ENCODE results near the gene CGRRF1.

Gene CGRRF1, protein sequence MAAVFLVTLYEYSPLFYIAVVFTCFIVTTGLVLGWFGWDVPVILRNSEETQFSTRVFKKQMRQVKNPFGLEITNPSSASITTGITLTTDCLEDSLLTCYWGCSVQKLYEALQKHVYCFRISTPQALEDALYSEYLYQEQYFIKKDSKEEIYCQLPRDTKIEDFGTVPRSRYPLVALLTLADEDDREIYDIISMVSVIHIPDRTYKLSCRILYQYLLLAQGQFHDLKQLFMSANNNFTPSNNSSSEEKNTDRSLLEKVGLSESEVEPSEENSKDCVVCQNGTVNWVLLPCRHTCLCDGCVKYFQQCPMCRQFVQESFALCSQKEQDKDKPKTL

DNA sequence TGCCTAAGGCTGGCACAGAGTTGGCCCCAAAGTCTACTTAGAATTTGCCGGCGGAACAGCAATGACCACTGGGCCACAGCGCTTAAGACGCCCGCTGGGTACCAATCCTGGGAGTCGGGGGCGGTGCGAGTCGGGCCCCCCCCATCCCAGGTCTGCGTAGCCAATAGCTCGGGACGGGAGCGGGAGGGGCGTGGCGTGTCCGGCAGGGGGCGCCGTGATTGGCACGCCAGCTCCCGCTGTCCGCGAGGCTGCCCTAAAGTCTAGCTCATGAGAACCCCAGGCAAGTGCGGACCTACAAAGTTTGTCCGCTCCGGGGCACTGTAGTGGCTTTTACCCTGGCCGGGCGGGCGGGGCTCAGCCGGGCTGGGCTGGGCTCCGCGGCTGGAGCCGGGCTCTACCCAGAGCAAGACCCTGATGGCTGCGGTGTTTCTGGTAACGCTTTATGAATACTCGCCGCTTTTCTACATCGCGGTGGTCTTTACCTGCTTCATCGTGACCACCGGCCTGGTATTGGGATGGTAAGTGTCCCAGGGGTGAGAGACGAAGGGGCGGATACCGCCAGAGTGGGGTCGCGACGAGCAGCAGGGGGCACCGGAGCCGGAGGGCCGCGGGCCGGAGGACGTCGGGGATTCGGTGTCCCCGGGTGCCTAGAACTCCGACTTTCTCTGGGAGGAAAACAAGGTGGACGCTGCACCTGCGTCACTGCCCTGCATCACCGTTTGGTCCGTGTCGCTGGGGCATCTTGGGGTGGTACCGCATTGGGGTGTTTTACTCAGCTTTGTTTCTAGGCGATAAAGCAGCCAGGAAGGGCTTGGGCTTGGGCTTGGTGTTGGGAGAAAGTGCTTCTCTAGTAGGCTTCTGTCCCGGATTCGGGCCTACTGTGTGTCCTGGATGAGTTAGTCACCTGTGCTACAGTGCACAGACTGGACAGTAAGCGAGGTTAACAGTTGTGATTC is at the start of gene CGRRF1:
CGRRF1 (plus strand) TSS at position 361 of the 956 bp plus-strand sequence; CDS start at position 415, 54 bp downstream.
- peak; percentile 99 for ATAC-seq
- peak; percentile 99 for DNase-seq

DNA sequence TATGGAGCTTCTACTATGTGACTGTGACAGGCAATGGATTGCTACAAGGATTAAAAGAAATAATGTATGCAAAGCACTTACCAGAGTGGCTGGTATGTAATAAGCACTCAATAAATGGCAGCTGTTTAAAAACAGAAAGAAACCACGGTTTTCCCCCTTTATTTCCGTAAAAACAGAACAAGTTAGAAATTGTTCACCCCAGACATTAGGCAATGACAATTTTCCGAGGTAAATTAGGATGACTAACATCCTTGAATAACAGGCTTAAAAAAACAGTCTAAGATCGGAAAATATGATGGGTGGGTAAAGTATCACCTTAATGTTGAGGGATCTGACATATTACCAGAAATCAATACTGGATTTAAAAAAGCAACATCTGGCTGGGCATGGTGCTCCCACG is 47.7 kb upstream of the CGRRF1 start:
- ATAC-seq (peak; percentile 75), DNase-seq (no peak)

DNA sequence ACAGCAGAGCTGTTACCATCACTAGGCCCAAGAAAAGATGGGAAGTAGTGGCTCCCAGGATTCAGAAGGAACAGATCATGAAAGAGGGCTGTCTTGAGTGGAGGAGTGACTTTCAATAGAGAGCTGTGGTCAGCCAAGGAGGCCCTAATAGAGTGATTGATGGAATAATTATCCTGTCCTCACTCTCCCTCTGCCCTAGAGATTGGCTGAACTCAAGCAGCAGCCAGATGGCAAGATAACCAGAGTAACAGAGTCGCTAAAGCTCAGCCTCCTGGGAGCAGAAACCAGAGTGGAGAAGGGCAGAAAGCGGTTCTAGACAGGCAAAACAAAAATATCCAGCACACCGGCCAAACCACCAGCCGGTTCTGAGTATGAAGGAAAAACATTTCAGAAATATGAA is 44.1 kb upstream of the CGRRF1 start:
- DNase-seq, result no peak
- ATAC-seq, result no peak

DNA sequence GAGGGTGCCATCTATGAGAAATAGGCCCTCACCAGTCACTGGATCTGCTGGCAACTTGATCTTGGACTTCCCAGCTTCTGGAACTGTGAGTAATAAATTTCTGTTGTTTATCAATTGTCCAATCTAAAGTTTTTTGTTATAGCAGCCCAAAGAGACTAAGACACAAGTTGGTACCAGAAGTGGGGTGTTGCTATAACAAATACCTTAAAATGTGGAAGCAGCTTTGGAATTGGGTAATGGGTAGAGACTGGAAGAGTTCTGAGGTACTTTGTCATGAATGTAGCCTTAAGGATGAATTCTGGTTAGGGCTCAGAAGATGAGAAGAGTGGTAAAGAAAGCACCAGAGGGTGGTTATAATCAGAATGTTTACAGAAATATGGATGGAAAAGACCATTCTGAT is 42.4 kb upstream of the CGRRF1 start:
- ATAC-seq (no peak), DNase-seq (no peak)

DNA sequence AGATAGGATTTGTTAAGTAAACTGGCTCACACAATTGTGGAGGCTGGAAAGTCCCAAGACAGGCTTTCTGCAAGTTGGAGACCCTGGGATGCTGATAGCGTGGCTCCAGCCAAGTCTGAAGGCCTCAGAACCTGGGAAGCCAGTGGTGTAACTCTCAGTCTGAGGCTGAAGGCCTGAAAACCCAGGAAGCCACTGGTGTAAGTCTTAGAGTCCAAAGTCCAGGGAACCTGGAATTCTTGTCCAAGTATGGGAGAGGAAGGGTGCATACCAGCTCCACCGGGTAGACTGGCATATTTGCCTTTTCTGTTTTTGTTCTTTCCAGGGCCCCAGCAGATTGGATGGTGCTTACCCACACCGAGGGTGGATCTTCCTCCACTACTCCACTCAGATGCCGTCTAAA is 39.0 kb upstream of the CGRRF1 start:
- no peak for ATAC-seq
- DNase-seq, result no peak

DNA sequence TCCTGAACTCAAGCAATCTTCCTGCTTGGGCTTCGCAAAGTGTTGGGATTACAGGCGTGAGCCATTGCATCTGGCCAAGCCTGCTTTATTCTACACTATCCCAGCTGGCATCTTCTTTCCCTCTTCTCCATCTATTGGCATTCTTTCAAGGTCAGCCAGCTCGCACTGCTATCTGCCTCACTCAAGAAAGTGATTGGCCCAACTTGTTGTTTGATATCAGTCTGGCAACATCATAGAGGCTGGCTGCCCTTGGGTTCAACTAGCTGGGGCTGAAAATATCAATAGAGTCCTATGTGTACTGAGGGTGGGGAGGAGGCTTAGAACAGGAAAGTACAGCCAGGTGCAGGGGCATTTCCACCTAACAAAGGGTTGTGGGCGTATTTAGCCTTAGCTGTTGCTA is 38.1 kb upstream of the CGRRF1 start:
- no peak for ATAC-seq

DNA sequence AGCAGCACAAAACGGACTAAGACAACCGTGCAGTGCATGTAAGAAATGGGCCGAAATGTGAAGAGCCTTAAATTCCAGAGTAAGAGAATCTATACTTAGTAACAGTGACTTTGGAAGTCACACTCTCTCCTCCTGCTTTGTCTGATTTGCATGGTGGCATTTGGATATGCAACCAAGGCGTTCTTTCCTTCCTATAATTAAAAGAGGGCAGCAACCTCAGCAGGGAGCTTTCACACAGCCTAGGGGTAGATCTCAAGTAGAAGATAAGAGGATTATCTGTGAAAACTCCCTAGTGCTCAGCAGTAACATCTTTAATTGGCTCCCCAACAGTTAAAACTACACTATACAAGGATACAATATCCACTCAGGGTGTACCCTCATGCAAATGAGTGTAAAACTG is 37.4 kb upstream of the CGRRF1 start:
- ATAC-seq (no peak), DNase-seq (no peak)

More for the DNA sequence above, 38.1 kb upstream of the CGRRF1 start:
- DNase-seq, result no peak

DNA sequence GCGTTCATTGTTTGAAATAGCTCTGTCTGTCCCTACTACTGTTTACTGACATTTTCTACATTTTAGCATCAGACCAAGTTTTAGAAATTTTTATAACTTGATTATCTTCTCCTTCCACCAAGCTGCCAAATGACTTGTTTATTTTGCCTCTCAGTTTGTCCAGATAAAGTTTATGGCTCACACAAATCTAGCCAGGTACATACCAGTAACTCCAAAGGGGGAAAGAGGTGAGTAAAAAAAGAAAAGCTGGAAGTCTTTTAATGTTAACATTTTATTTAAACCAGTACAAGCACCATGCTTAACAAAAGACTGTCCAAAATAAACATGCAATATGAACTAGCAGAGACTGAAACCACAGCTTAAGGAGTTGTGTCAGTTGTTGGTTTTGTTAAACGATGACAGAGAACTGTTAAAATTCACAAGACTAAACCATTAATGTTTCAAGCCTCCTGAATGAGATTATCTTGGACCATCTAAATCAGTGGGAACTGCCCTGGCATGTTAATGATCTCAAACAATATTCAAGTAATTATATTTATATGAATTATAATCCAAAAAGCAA is 35.4 kb upstream of the CGRRF1 start:
- DNase-seq, result no peak
- ATAC-seq, result no peak

DNA sequence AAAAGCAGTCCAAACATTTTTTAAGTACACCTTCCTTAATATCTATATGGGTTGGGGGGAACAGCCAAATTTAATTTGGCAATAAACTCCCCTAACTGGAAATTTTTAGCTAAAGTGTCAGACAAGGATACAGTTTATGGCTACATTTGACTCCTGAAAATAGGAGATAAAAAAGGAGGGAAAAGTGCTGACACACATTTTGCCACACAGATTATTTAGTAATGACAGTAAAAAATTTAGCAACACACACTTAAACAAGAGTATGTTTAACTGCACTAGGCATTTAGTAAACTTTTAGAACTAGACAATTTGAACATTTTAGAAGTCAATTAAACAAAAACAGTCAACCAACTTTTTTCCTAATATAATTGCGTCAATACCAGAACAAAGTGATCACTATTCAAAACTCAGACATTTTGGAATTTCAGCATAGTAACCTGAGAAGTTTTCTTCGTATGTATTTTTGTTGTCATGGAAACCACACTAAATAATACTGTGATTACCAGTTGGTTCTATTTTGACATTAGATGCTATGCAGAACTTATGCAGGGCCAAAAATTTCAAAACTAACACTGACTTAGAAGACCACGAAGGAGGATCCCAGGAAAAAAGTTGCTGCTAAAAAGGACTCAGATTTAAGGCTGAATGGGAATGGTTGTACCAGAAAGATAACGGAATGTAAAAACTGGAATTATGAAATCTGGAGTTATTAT is 34.4 kb upstream of the CGRRF1 start:
- DNase-seq (no peak), ATAC-seq (no peak)

DNA sequence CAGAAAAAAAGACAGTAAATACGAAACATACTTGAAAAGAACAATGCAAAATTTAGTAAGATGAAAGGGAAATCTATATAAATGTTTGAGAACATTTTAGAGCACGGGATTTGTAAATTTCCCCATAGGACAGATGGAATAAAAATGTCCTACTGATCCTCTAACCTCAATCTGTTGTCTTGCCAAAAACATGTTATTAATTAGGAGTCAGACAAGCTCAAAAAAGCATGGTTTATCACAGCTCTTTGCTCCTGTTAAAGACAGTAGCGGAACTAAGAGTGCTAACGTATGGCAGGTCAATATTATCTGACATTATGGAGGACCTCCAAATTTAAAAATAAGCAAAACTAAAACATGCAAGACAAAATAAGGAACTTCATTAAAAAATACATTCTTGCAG is 33.8 kb upstream of the CGRRF1 start:
- ATAC-seq, result no peak
- no peak for DNase-seq

DNA sequence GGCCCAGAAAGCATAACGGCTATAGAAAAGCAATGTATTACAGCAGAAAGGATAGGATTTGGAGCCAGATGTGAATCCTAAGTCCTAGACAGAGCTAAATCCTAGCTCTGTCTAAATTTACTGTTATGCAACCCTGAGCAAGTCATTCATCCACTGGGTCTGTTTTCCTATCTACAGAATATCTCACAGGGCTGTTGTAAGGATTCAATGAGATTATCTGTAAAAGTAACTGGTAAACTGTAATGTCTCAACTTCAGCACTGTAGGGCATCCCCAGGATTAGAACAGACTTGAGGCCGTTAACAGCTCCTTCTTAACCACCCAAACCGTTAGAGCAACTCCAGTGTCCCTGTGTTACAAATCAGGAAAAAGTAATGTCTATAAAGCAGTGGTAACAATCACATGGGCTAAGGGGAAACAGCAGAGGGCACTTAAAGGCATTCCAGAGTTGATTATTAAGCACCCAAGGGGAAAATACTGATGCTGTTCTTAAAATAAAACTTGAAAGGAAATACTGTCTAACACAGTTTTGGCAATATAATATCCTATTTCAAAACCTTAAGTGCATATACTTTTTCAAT is 31.0 kb upstream of the CGRRF1 start:
- DNase-seq, result no peak
- no peak for ATAC-seq

DNA sequence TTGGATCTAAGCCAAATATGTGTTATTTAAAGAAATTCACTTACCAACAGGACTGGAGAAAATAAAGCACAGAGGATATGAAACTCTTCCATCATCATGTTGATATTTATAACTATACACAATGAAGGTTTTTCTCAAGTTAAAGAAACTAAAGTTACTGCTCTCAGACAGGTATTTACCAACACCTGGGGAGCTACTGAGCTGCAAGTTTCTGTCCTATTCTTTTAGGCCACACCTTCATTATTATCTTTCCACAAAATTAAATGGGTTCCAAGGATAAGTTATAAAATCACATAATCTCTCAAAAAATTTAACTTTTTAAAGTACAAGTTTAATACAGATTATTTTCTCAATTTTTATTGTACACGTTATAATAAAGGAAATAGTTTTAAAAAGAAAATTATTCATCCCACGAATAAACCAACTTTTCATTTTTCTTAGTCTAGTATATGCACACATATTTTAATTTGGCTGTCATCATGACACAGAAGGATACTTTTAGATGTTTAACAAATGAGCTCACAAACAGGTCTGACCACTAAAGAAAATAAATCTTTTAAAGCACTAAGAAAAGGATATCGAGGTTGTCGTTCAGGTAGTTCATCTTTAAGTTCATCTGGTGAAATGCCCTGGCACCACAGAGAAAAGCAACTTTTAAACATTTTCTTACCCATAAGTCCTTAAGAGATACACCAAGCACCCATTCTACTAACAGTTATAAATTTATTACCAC is 28.7 kb upstream of the CGRRF1 start:
- ATAC-seq, result no peak
- no peak for DNase-seq

DNA sequence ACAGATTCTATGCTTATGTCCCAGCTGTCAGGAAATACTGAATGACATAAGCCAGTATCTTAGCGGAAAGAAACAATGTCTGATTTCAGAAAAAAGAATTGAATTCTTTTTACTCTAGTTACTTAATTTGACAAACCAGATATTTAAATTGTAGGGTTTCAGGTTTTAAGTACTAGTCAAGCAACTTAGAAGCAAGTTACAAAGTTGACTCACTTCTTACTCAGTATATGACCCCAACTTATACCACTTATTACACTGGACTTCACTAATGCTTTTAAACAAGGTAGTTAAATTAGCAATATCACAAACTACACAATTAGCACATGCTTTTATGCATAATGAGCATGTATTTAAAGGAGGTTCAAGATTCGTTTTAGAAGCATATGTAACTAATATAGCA is 28.0 kb upstream of the CGRRF1 start:
- no peak for ATAC-seq

DNA sequence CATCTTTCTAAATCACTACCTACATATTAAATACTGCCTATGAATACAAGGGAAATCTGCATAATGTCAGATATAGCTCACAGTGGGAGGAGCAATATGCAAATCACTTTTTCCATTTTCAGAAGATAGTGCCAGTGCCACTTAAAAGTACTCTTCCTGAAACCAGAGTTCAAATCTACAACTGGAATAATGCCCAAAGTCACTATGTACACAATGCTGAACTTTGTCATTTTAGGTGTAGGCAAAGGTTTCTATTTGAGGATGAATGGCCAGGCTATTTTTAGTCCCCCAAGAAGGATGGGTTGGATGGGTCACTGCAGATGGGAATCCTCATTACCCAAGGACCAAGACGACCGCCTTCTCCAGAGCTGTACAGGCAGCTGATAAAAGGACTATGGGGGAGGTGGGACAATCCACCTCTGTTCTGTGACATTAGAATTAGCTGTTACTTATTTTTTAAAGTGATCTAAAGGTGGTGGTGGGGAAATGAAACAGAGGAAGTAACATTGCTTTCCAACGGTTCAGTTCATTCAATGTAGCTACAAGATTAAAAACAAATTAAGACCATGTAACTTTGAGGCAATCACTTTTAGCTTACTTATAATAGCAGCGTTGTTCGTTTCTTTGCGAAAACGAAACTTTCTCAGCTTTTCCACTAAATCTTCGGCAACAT is 26.5 kb upstream of the CGRRF1 start:
- ATAC-seq (peak; percentile 40), DNase-seq (no peak)

More for the DNA sequence above, 28.0 kb upstream of the CGRRF1 start:
- DNase-seq, result no peak

DNA sequence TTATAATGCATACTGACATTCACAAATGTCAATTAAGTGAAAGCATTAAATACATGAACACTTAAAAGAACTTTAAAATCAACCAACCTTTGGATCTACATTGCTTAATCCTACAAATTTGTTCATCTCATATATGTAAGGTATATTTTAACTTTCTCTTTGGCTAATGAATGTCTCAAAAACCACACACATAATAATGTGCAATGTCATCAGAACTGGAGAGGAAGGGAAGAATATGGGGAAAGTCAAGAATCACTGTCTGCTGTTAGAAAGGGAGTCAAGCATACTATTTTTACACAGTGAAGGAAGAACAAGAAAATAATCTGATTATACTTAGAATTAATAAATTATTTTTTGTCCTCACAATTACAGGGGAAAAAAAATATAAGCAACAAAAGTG is 25.9 kb upstream of the CGRRF1 start:
- DNase-seq, result no peak
- ATAC-seq, result no peak

DNA sequence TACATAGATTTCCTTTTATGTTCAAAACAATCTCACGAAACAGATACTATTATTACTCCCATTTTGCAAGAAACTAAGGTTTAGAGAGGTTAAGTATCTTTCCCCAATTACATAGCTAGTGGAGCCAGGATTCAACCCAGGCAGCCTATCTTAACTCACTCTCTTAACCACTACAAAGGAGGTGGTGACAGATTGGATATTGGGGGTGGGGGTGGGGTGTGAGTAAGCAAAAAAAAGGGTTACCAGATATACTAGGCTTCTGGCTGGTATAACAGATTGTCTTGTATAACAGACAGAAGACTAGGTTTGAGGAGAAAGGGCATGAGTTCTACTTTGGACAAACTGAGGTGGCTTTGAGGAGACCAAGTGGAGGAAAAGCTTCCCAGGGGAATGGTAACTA is 23.0 kb upstream of the CGRRF1 start:
- DNase-seq (no peak), ATAC-seq (no peak)

DNA sequence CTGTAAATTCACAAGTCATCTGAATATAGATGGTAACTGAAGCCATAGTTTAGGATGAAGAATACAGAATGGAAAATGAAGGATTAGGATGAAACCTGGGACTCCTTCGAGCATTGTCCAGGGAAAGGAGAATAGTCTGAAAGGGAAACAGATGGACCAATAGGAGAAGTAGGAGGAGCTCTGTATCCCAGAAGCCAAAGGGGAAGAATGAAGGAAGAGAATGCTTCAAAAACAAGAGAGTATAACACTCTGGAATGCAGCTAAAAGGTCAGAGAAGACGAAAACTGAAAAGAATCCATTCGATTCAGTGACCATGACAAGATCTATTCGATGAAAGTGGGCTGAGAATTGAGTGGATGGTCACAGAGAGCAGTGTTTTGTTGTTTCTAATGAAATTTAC is 21.9 kb upstream of the CGRRF1 start:
- DNase-seq (no peak), ATAC-seq (no peak)

DNA sequence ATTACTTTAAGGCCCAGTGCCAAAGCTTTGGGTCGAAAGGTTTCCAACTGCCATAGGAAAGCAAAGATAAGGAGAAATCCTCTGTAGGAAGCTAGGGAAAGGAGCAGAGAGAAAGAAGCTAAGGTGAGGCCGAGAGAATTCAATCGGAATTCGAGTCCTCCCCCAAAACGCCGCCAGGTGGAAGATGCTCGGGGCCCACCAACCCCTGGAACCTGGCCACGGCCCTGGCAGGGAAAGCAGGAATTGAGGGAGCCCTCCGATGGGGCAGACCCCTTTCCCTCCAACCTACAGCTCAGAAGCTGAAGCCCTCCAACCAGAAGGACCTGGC is 21.4 kb upstream of the CGRRF1 start:
- ATAC-seq (peak; percentile 30), DNase-seq (no peak)

DNA sequence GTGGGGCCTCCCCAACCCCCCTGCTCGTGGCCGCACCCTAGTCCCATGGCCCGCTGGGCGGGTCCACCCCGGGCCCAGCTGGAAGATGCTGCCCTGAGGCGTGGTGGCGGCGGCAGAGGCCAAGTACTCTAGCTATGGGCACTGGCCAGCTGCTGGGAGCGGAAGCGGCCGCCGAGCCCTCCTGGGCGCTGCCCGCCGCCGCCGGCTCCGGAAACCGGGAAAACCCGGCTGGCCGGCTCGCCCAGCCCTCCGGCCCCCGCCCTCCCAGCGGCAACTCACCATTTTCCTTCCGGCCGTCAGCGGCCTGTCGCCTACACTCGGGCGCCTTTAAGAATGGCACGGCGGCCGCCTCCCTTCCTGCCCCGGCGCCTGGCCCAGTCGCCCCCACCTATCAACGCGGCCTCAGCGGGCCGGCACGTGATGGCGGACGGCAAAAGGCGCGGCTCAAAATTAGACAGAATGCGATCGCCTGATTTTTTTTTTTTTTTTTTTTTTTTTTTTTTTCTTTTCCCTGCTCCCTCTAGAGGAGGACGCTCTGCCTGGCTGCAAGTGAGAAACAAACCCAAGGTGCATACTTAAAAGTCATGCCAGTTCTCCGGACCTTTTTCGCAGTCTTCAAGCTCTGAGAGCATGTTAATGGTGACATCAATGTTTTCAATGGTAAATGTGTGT is 20.9 kb upstream of the CGRRF1 start, which contains the start of gene GMFB:
GMFB (minus strand) TSS at position 335 of the 672 bp plus-strand sequence; CDS start at position 282, 53 bp downstream.
- peak; percentile 90 for DNase-seq
- ATAC-seq, result peak; percentile 97

DNA sequence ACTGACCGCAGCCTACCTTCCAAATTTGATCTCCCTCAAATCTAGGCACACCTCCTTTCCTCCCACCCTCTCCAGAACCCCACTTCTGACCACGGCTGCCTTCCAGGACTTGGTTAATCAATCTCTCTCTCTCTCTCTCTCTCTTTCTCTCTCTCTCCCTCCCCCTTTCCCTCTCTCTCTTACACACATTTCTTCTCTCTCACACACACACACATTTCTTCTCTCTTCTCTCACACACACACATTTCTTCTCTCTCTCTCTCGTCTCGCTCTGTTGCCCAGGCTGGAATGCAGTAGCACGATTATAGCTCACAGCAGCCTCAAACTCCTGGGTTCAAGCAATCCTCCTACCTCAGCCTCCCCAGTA is 20.4 kb upstream of the CGRRF1 start:
- DNase-seq (no peak), ATAC-seq (no peak)

Measured in stimulated activated naive CD8-positive, alpha-beta T cell treated with anti-CD3 and anti-CD28 coated beads, Interleukin-15, Interleukin-2, amounts not matched to agents 100 U/mL and 50 U/mL, for 24 hours (primary cell).